Left forelimb (tissue), 1 donor: ENCODE results near the gene SUCLA2.

Experiments used
- DNase-seq: peaks from one replicate; pipeline ENCODE4 v3.0.0-alpha.2; 2018; ENCODE audit warnings: low spot score

SUCLA2 gene

GRCh38 chr13:47901441-47901840, 99.6 kb downstream of the SUCLA2 start:
- no peak for DNase-seq

- DNase-seq: no peak
Measured at GRCh38 chr13:47898080-47898479, 103.0 kb downstream of the SUCLA2 start.

- no peak for DNase-seq
Measured at GRCh38 chr13:47897411-47898050, 103.5 kb downstream of the SUCLA2 start.

GRCh38 chr13:47896546-47896945, 104.5 kb downstream of the SUCLA2 start:
- no peak for DNase-seq

GRCh38 chr13:47896111-47896510, 105.0 kb downstream of the SUCLA2 start:
- DNase-seq: no peak

- no peak for DNase-seq
Measured at GRCh38 chr13:47893527-47893926, 107.5 kb downstream of the SUCLA2 start.
